Measurements from ENCODE around the gene DMXL2.

Gene DMXL2

DNA sequence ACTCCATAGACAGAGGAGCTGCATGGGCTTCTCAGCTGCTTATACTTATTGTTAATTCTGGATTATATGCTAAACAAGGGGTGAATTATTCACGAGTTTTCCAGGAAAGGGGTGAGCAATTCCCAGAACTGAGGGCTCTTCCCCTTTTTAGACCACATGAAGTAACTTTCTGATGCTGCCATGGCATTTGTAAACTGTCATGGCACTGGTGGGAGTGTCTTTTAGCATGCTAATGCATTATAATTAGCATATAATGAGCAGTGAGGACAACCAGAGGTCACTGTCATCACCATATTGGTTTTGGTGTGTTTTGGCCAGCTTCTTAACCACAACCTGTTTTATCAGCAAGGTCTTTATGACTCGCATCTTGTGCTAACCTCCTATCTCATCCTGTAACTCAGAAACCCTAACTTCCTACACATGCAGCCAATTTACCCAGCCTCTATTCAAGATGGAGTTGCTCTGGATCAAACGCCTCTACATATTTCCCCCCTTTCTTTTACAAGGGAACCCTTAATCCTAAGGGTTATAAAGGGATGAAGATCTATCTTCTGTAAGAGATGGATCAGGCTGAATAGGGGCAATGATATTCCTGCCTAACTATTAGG is 12.1 kb upstream of the DMXL2 start:
- TF ChIP-seq FOXP2 (optimal IDR thresholded peaks at IDR 0.05; ENCODE audit: borderline replicate concordance, extremely low read depth, extremely low read length, insufficient read depth): no peak

DNA sequence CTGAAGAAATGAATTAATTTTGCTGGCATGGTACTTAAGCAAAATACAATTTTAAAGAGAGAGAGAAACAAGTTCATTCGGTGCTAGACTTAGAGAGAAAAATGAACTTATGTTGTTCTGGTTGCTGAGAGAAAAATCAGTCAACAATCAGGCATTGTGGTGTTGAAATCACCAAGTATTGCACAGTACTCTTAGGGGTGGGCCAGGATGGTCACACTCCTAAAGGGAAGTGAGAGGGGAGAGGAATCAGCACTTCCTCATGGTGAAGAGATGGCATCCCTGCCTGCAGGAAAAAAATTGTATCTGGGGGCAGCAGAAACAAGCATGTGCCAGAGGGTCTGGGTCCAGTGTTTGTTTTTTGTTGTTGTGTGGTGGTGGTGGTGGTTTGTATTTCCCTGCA is 7.0 kb upstream of the DMXL2 start:
- no peak for TF ChIP-seq FOXP2 (optimal IDR thresholded peaks at IDR 0.05; ENCODE audit: borderline replicate concordance, extremely low read depth, extremely low read length, insufficient read depth)
- no peak for TF ChIP-seq SIN3A (IDR thresholded peaks at IDR 0.05; ENCODE audit: borderline replicate concordance, insufficient read depth, low read length)
- no peak for TF ChIP-seq POLR2AphosphoS5 (IDR thresholded peaks at IDR 0.05; ENCODE audit: low read depth, low read length)
- TF ChIP-seq, protein P1, sequence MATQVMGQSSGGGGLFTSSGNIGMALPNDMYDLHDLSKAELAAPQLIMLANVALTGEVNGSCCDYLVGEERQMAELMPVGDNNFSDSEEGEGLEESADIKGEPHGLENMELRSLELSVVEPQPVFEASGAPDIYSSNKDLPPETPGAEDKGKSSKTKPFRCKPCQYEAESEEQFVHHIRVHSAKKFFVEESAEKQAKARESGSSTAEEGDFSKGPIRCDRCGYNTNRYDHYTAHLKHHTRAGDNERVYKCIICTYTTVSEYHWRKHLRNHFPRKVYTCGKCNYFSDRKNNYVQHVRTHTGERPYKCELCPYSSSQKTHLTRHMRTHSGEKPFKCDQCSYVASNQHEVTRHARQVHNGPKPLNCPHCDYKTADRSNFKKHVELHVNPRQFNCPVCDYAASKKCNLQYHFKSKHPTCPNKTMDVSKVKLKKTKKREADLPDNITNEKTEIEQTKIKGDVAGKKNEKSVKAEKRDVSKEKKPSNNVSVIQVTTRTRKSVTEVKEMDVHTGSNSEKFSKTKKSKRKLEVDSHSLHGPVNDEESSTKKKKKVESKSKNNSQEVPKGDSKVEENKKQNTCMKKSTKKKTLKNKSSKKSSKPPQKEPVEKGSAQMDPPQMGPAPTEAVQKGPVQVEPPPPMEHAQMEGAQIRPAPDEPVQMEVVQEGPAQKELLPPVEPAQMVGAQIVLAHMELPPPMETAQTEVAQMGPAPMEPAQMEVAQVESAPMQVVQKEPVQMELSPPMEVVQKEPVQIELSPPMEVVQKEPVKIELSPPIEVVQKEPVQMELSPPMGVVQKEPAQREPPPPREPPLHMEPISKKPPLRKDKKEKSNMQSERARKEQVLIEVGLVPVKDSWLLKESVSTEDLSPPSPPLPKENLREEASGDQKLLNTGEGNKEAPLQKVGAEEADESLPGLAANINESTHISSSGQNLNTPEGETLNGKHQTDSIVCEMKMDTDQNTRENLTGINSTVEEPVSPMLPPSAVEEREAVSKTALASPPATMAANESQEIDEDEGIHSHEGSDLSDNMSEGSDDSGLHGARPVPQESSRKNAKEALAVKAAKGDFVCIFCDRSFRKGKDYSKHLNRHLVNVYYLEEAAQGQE (IDR thresholded peaks at IDR 0.05; ENCODE audit: insufficient read depth in 1 of 2, low read depth in 2 of 2, low read length in 2 of 2): no peak
- no peak for TF ChIP-seq TAF1 (IDR thresholded peaks at IDR 0.05; ENCODE audit: borderline replicate concordance, insufficient read depth, low read length)

DNA sequence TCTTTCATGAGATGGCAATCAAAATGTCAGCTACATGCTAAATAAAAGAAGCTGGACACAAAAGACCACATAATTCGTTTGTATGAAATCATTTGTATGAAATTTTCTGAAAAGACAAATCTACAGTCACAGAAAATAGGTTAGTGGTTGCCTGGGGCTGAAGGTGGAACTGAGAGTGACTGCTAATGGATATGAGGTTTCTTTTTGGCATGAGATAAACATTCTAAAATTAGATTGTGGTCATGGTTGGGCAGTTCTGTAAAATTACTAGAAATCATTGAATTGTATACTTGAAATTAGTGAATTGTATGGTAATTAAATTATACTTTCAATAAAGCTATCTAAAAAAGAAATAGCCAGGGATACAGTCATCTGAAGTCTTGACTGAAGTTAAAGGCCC is 2.7 kb upstream of the DMXL2 start:
- TF ChIP-seq FOXP2 (optimal IDR thresholded peaks at IDR 0.05; ENCODE audit: borderline replicate concordance, extremely low read depth, extremely low read length, insufficient read depth) (no peak), TAF1 (IDR thresholded peaks at IDR 0.05; ENCODE audit: borderline replicate concordance, insufficient read depth, low read length) (no peak), SIN3A (IDR thresholded peaks at IDR 0.05; ENCODE audit: borderline replicate concordance, insufficient read depth, low read length) (no peak), POLR2AphosphoS5 (IDR thresholded peaks at IDR 0.05; ENCODE audit: low read depth, low read length) (no peak)
- TF ChIP-seq, protein P1 (IDR thresholded peaks at IDR 0.05; ENCODE audit: insufficient read depth in 1 of 2, low read depth in 2 of 2, low read length in 2 of 2): no peak

DNA sequence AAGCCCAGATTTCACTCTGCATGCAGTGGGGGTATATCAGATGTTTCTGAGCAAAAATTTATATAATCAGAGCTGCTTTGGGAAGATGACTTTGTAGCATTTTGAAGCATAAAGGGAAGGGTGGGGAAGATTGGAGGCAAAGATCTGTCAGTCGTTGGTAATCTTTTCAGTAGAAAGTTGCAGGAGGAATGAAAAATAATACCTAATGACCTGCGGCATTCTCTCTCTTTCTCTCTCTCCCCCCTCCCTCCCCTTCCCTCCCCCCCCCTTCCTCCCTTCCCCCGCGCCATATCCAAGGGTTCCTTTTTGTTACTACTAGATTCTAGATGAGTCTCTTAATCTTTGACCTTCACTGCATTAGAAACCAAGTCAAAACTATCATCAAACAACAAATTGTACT is 1.5 kb upstream of the DMXL2 start:
- TF ChIP-seq TAF1 (IDR thresholded peaks at IDR 0.05; ENCODE audit: borderline replicate concordance, insufficient read depth, low read length): no peak
- TF ChIP-seq, protein P1 (IDR thresholded peaks at IDR 0.05; ENCODE audit: insufficient read depth in 1 of 2, low read depth in 2 of 2, low read length in 2 of 2): no peak
- TF ChIP-seq FOXP2 (optimal IDR thresholded peaks at IDR 0.05; ENCODE audit: borderline replicate concordance, extremely low read depth, extremely low read length, insufficient read depth): no peak
- TF ChIP-seq SIN3A (IDR thresholded peaks at IDR 0.05; ENCODE audit: borderline replicate concordance, insufficient read depth, low read length): no peak
- no peak for TF ChIP-seq POLR2AphosphoS5 (IDR thresholded peaks at IDR 0.05; ENCODE audit: low read depth, low read length)

DNA sequence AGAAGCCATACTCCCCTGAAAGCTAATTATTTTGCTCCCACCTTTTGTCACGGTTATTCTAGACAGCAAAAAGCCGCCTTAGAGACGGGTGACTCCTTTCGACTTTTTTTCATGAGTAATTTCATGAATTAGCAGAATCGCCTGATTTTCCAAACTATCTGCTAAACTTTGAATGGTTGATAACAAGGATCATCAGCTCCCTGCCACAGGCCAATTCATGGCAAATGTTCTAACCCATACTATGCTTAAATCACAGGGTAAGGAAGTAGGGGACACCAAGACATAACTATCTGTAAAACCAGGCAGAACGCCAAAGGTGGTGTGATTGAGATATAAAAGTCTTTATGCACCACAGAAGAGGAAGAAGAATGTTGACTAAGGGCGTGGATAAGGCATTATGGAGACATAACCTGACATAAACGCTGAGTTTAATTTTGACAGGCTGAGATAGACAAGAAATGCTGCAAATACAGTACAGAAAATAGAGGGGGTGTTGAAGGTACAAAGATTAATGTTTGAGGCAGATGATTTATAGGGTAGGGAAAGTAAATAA is 891 bp upstream of the DMXL2 start:
- TF ChIP-seq, protein P1 (IDR thresholded peaks at IDR 0.05; ENCODE audit: insufficient read depth in 1 of 2, low read depth in 2 of 2, low read length in 2 of 2): no peak
- TF ChIP-seq POLR2AphosphoS5 (IDR thresholded peaks at IDR 0.05; ENCODE audit: low read depth, low read length): no peak
- TF ChIP-seq TAF1 (IDR thresholded peaks at IDR 0.05; ENCODE audit: borderline replicate concordance, insufficient read depth, low read length): no peak
- no peak for TF ChIP-seq SIN3A (IDR thresholded peaks at IDR 0.05; ENCODE audit: borderline replicate concordance, insufficient read depth, low read length)
- TF ChIP-seq FOXP2 (optimal IDR thresholded peaks at IDR 0.05; ENCODE audit: borderline replicate concordance, extremely low read depth, extremely low read length, insufficient read depth): no peak
